K562 (cell line): Measurements from ENCODE around the gene ELF1. TPM values are rescaled to one million over a fixed set of nuclear protein-coding genes. Genes with fewer than 3 reads are reported as not detected.
A peak's percentile ranks its signal among the peaks of the same experiment; 100 is the strongest.

ENCODE experiments used
- CEBPZ ChIP-seq: fragments of 150-350 bp; IDR thresholded peaks from 2 replicates; pipeline ENCODE4 v1.6.1; 2014; ENCODE audit warnings: low read depth, mild to moderate bottlenecking, low read length, borderline replicate concordance
- CTCFL ChIP-seq: IDR thresholded peaks from 2 replicates; pipeline ENCODE4 v1.6.1; 2011; ENCODE audit warnings: borderline replicate concordance, low read depth, mild to moderate bottlenecking, moderate library complexity, low read length; ENCODE audit not compliant: insufficient read depth, poor library complexity, severe bottlenecking
- ETV5 ChIP-seq: sonication (generic); formaldehyde crosslinking; IDR thresholded peaks from 2 replicates; pipeline ENCODE4 v1.4.0; 2020; ENCODE audit warnings: low read depth, mild to moderate bottlenecking, missing genetic modification reagents
- FOXK1 ChIP-seq: sonication (generic); formaldehyde crosslinking; IDR thresholded peaks from 2 replicates; pipeline ENCODE4 v1.8.0; 2022; ENCODE audit warnings: missing genetic modification reagents, mild to moderate bottlenecking, borderline replicate concordance
- HDGF ChIP-seq: fragments of 450-650 bp; IDR thresholded peaks from 2 replicates; pipeline ENCODE4 v1.6.1; 2016
- KAT7 ChIP-seq: sonication (generic); formaldehyde crosslinking; IDR thresholded peaks from 2 replicates; pipeline ENCODE4 v1.8.0; 2022; ENCODE audit warnings: missing genetic modification reagents, mild to moderate bottlenecking, borderline replicate concordance
- MCM5 ChIP-seq: fragments of 450-650 bp; IDR thresholded peaks from 2 replicates; pipeline ENCODE4 v1.6.1; 2016; ENCODE audit warnings: low read depth
- NCOA4 ChIP-seq: fragments of 450-650 bp; IDR thresholded peaks from 2 replicates; pipeline ENCODE4 v1.6.1; 2018; ENCODE audit warnings: mild to moderate bottlenecking; ENCODE audit not compliant: partially characterized antibody
- NKRF ChIP-seq: fragments of 450-650 bp; IDR thresholded peaks from 2 replicates; pipeline ENCODE4 v1.6.1; 2016; ENCODE audit warnings: borderline replicate concordance
- ZNF224 ChIP-seq: sonication (generic); formaldehyde crosslinking; IDR thresholded peaks from 2 replicates; pipeline ENCODE4 v1.8.0; 2022; ENCODE audit warnings: mild to moderate bottlenecking, missing genetic modification reagents
- ZNF699 ChIP-seq: fragments of 250-450 bp; sonication (Bioruptor Pico); IDR thresholded peaks from 2 replicates; pipeline ENCODE4 v1.8.0; 2021; ENCODE audit warnings: mild to moderate bottlenecking, moderate library complexity; ENCODE audit not compliant: insufficient replicate concordance
- polyA plus RNA-seq, 8 experiments: library from polyadenylated mRNA; depleted of rRNA in 4 of 8; stranded (reverse) in 5 of 8; unstranded in 3 of 8; fragments of >200 nt; fragmentation: Nextera tagmentation in 2 of 8; fragmentation: Illumina TruSeq in 1 of 8; extraction: Ambion mirVana in 2 of 8; extraction: Trizol in 1 of 8; gene quantifications; 2 replicates each; pipeline versions ENCODE4 v1.2.1 to v1.2.3, GENCODE V29; 2011 to 2014; ENCODE audit warnings: inconsistent platforms in 1 of 8, missing spikeins in 1 of 8
- total RNA-seq, 7 experiments: library from RNA; depleted of rRNA in 6 of 7; stranded (reverse); fragments of >200 nt in 6 of 7; fragmentation: Illumina TruSeq in 2 of 7; extraction: Trizol in 2 of 7; gene quantifications; 2 replicates each; pipeline versions ENCODE4 v1.2.1 to v1.2.3, GENCODE V29; 2011 to 2021; ENCODE audit warnings: low replicate concordance in 1 of 7
- TF ChIP-seq, protein P1 (sequence below), 2 experiments: fragments of 450-650 bp; conservative IDR thresholded peaks; 2 replicates each; pipeline ENCODE4 v1.6.1; 2017; ENCODE audit warnings: mild to moderate bottlenecking in 2 of 2, moderate library complexity in 2 of 2
- TF ChIP-seq, protein P2 (sequence below): sonication (generic); IDR thresholded peaks from 2 replicates; pipeline ENCODE4 v1.6.1; 2016
- TF ChIP-seq, protein P3 (sequence below): fragments of 450-650 bp; formaldehyde crosslinking; IDR thresholded peaks from 2 replicates; pipeline ENCODE4 v1.4.0; 2020; ENCODE audit warnings: mild to moderate bottlenecking, mixed read lengths

ELF1 gene
- total and polyA plus RNA-seq, 9 of the 15 experiments (the other 6 are each of a cell fraction or from before 2014, with no cell fraction given), result 24.7 to 54.4 (median 33.4) TPM

DNA sequence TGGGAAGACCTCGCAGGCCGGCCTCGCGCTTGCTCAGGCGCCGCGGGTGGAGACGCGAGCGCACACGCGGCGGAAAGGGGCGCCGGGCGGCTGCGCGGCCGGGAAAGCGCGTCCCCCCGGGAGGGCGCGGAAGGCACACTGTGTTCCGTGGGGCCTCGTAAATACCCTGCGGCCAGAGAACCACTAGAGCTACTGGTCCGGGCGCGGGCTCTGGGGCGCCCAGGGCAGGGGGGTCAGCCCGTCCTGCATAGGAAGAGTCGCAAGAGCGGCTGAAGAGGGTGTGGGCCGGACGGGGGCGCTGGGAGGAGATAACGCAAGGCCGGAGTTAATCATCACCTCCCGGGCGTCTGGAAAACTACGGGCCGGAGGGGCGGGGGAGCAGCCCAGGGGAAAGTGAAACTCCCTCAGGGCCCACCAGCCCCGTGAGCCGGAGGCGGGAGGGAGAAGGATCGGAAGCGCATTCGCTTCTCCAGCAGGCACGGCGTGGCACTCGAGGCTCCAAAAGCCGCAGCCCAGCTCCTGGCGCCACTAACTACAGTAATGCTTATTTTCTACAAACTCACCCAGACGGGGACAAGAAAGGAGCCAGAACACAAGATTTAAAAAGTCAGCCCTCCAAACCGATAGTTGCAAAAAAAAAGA lies 41.1 kb upstream of the ELF1 start (continued):
- peak; percentile 35 for TF ChIP-seq CTCFL
- TF ChIP-seq, protein P1, sequence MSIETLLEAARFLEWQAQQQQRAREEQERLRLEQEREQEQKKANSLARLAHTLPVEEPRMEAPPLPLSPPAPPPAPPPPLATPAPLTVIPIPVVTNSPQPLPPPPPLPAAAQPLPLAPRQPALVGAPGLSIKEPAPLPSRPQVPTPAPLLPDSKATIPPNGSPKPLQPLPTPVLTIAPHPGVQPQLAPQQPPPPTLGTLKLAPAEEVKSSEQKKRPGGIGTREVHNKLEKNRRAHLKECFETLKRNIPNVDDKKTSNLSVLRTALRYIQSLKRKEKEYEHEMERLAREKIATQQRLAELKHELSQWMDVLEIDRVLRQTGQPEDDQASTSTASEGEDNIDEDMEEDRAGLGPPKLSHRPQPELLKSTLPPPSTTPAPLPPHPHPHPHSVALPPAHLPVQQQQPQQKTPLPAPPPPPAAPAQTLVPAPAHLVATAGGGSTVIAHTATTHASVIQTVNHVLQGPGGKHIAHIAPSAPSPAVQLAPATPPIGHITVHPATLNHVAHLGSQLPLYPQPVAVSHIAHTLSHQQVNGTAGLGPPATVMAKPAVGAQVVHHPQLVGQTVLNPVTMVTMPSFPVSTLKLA (conservative IDR thresholded peaks at IDR 0.05), result peak in 1 of 2 experiments; percentile 66; a peak in 2 of 4 replicates
- no peak for TF ChIP-seq ZNF699 (CRISPR knock-in tag)
- TF ChIP-seq HDGF, result no peak
- TF ChIP-seq FOXK1 (CRISPR knock-in tag), result no peak
- TF ChIP-seq, protein P2, sequence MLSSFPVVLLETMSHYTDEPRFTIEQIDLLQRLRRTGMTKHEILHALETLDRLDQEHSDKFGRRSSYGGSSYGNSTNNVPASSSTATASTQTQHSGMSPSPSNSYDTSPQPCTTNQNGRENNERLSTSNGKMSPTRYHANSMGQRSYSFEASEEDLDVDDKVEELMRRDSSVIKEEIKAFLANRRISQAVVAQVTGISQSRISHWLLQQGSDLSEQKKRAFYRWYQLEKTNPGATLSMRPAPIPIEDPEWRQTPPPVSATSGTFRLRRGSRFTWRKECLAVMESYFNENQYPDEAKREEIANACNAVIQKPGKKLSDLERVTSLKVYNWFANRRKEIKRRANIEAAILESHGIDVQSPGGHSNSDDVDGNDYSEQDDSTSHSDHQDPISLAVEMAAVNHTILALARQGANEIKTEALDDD, result no peak
- TF ChIP-seq, protein P3, sequence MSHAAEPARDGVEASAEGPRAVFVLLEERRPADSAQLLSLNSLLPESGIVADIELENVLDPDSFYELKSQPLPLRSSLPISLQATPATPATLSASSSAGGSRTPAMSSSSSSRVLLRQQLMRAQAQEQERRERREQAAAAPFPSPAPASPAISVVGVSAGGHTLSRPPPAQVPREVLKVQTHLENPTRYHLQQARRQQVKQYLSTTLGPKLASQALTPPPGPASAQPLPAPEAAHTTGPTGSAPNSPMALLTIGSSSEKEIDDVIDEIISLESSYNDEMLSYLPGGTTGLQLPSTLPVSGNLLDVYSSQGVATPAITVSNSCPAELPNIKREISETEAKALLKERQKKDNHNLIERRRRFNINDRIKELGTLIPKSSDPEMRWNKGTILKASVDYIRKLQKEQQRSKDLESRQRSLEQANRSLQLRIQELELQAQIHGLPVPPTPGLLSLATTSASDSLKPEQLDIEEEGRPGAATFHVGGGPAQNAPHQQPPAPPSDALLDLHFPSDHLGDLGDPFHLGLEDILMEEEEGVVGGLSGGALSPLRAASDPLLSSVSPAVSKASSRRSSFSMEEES (CRISPR knock-in tag), result no peak
- TF ChIP-seq KAT7, result no peak
- TF ChIP-seq MCM5, result no peak
- TF ChIP-seq CEBPZ, result no peak
- TF ChIP-seq NCOA4, result no peak
- TF ChIP-seq ZNF224 (CRISPR knock-in tag), result no peak
- TF ChIP-seq NKRF, result no peak
- no peak for TF ChIP-seq ETV5 (CRISPR knock-in tag)
